Renal pelvis (tissue), 4 donors: ENCODE measurements around the gene RPSA. TPM values are rescaled to one million over a fixed set of nuclear protein-coding genes. Genes with fewer than 3 reads are reported as not detected.

Experiments used
- DNase-seq: peaks from one replicate; pipeline ENCODE4 v3.0.0-alpha.2; 2013
- polyA plus RNA-seq, 3 donors: library from polyadenylated mRNA; unstranded; fragments of 120-200 nt; gene quantifications; one replicate each; pipeline ENCODE4 v1.2.1, GENCODE V29; 2013; ENCODE audit not compliant: insufficient read length in 3 of 3

RPSA gene
- polyA plus RNA-seq, 3 donors: 1,396 to 1,653 (median 1,593) TPM

DNA sequence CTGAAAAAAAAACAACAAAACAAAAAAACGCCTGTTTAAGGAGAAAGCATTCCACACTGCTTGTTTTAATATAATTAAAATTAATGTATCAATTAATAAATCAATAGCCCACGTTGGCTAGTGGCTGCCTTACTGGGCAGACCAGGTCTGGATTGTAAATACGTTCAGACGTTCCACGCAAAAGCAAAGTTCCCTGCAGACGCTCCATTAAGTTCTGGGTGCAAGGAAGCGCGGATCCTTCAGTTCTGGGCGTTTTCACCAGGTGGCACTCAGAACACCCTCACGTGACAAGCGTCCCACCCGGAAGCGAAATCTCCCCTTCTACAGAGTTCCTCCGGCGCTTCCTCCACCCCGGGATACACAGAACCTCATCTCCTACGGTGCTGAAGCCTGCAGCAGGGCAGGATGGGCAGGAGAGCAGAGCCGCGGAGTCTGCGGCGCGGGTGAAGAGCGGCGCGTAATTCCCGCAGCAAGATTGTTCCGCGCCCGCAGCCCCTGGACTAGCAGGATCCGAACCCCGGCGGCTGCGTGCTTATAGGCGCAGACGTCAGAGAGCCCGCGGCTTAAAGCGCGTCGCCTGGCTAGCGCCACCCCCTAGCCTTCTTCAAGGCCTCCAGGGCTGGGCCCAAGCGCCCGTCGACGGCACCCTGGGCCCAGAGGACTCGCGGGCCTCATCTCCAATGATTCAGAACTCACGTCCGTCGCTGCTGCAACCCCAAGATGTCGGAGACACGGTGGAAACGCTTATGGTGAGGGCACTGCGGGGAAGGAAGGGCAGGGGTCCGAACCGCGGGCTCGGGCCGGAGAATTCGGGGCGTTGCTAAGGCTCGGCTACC is 23.3 kb upstream of the RPSA start, which contains the start of gene SLC25A38:
TSS of gene SLC25A38 (plus strand) at position 326 of the 836 bp plus-strand sequence. CDS start at position 681, 355 bp downstream.
- peak; percentile 84 for DNase-seq

- DNase-seq: peak; percentile 93
Observed at GRCh38 chr3:39383881-39384664, 22.4 kb upstream of the RPSA start.

GRCh38 chr3:39384665-39385000 is 21.9 kb upstream of the RPSA start:
- DNase-seq: no peak

DNA sequence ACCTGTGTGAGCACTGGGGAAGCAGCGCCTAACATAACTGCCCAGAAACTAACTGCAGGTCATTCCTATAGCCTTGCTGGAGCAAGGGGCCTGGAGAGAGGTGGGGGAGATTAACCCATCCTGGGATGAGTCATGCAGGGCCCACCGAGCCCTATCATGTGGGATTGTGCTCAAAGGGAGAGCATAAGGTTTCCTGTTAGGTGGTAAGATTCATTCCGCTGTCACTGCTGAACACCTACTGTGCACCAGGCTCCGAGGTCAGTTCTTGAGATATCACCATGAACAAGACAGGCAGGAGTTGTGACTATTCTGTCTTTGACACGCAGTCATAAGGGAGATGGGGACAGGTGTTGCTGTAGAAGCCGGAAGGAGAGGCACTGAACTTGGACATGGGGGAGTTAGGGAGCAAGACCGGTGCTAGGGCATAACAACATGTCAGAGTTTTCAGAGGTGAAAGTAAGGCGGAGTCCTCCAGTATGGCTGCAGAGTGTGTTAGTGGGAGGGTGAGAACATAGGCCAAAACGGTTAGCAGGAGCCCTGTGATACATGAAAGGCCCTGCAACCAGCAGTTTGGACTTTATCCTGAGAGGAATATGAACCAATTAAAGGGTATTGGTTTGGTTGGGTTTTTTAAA is 20.9 kb upstream of the RPSA start:
- no peak for DNase-seq

GRCh38 chr3:39386318-39386717 is 20.2 kb upstream of the RPSA start:
- DNase-seq: no peak

- no peak for DNase-seq
Observed at GRCh38 chr3:39387411-39387975, 19.0 kb upstream of the RPSA start.

DNA sequence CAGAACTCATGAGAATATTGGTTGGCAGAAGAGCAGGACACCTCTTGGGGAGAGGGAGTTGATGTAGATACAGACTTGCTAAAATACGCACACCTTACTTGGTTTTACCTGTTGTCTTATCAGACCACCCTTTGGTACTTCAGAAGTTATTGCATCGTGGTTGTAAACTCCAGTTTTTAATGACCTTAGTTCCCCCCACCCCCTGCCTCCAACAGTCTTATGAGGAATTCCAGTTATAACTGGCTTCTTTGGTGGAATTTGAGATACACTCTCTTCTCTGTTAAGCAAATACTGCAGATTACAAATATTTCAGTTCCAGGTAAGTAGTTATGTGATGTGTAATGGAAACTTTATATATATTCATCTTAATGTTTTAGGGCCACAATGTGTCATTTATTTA is 18.4 kb upstream of the RPSA start:
- no peak for DNase-seq

GRCh38 chr3:39388741-39389248 is 17.7 kb upstream of the RPSA start:
- no peak for DNase-seq

DNA sequence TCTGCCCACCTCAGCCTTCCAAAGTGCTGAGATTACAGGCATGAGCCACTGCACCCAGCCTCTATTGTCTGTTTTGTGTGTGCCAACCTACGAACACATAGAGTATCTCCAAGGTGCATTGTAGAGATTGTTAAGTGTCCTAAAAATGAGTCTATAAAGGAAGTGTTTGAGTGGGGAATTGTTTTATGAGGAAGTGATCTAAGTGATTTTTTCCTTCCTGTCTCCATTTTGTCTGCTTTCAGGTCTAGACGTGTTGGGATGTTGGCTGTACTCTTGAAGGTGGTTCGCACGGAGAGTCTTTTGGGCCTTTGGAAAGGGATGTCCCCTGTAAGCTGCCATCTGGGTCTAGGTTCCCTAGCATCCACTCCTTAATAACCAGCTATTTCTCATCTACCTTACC is 16.3 kb upstream of the RPSA start:
- no peak for DNase-seq

DNA sequence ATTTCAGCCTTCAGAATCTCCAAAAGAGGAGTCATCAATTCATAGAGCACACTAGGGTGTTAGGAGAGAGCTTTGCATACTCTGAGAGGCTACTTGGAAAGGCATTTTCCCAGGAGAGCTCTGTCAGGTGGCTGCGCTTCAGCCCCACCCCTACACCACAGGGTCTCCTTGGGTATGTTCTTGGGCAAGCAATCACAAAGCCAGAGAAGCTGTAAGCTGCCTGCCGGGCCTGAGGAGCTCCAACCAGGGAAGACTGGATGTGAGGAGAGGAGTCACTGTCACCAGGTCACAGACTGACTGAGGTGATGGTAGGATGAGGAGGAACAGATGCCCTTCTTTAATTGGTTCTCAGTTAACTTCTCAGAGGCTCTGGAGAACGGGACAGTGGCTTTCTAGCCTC is 9.8 kb upstream of the RPSA start:
- DNase-seq: no peak

DNA sequence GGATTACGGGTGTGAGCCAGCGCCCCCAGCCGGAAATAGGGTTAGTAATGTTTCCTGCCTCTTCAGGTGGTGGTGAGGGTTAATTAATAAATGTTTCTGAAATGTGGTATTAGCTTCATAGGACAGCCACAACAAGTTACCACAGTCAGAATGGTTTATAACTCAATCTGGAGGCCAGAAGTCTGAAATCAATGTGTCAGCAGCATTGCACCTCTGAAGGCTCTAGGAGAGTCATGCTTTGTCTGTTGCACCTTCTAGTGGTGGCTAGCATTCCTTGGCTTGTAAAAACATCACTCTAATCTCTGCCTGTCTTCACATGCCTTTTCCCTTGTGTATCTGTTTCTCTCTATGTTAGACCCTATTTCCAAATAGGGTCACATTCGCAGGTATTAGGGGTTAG is 7.8 kb upstream of the RPSA start:
- DNase-seq: no peak

GRCh38 chr3:39401983-39402382 is 4.5 kb upstream of the RPSA start:
- no peak for DNase-seq

- DNase-seq: no peak
Observed at GRCh38 chr3:39404943-39405686, 1.4 kb upstream of the RPSA start.

GRCh38 chr3:39405687-39406367 is 693 bp upstream of the RPSA start:
- no peak for DNase-seq

GRCh38 chr3:39407259-39407629 is 724 bp downstream of the RPSA start:
- no peak for DNase-seq

DNA sequence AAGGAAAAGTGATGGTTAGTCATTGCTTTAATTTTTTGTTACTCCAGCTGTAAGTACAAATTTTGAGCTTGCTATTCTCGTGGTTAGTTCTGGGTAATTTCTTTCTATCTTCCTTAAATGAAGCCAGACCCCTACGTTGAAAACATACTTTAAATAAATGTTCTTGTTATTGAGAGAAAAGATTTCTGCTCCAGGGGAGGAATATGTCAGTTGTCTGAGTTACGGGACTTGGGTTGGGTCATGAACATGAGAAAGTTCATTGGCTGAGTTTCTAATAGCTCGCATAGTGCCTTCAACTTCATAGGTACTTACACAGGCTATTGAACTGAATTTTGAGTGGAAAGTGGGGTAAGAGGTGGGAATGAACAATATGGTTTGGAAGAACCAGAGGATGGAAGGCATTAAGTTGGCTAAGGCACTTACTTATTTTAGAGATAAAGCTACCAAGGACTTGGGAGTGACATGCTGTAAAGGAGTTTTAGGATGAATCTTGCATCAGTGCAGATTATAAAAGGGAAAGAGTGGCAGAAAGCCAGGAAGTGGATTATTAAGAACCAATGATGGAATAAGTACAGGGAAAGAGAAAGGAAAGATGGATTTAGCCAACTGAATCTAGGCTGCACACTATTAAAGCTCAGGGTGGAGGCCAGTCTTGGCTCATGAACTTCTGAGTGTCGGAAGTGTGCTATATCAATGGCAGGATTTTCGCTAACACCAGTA is 1.4 kb downstream of the RPSA start:
- no peak for DNase-seq

GRCh38 chr3:39408493-39409372 is 2.2 kb downstream of the RPSA start:
- no peak for DNase-seq

GRCh38 chr3:39409514-39410136 is 3.1 kb downstream of the RPSA start:
- no peak for DNase-seq

- DNase-seq: no peak
Observed at GRCh38 chr3:39410893-39411292, 4.4 kb downstream of the RPSA start.
